Measurements from ENCODE around the gene TCF12.
"Not testable (repeated sequence)": the region's sequence is repeated elsewhere in the genome, so short reads cannot be mapped to it uniquely, and the experiment has no call there.

Gene TCF12

GRCh38 chr15:57160823-57161560 lies 242.5 kb downstream of the TCF12 start:
- Histone ChIP-seq H3K27me3 (ENCODE audit: low read depth, low read length) (no peaks in the 10 kb centered on the region), H3K9me3 (ENCODE audit: control insufficient read depth in 1 of 2, low read length in 2 of 2) (no peaks in the 10 kb centered on the region), H3K4me3 (ENCODE audit: low read depth in 1 of 2, low read length in 2 of 2) (no peak overlapping the region), H3K27ac (ENCODE audit: low read length) (no peak overlapping the region), H3K4me1 (ENCODE audit: control insufficient read depth in 1 of 2, insufficient read depth in 2 of 2, low read length in 2 of 2) (peaks cover 0 to 19% of the 10 kb centered on the region in 2 donors), H3K36me3 (ENCODE audit: control insufficient read depth in 1 of 2, insufficient read depth in 2 of 2, low read length in 2 of 2) (no peaks in the 10 kb centered on the region)

- H3K36me3 ChIP-seq (ENCODE audit: control insufficient read depth in 1 of 2, insufficient read depth in 2 of 2, low read length in 2 of 2); H3K4me1 ChIP-seq (ENCODE audit: control insufficient read depth in 1 of 2, insufficient read depth in 2 of 2, low read length in 2 of 2): not testable (repeated sequence)
Measured at GRCh38 chr15:57164251-57164650, 245.8 kb downstream of the TCF12 start.

DNA sequence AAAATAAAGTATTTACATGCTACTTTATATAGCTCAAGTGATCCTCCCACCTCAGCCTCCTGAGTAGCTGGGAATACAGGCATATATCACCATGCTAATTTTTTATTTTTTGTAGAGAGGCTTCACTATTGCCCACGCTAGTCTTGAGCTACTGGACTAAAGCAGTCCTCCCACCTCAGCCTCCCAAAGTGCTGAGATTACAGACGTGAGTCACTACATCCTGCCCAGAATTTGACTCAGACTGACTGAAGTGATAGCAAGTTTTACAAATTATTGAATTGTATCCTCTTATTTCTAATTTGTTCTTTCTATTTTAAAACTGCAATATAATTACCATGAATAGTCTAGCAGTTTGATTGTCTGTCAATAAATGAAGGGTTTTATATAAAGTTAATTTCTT lies 247.5 kb downstream of the TCF12 start:
- Histone ChIP-seq H3K4me3 (ENCODE audit: low read depth in 1 of 2, low read length in 2 of 2) (no peak overlapping the region), H3K9me3 (ENCODE audit: control insufficient read depth in 1 of 2, low read length in 2 of 2) (no peaks in the 10 kb centered on the region), H3K27ac (ENCODE audit: low read length) (no peak overlapping the region), H3K27me3 (ENCODE audit: low read depth, low read length) (no peaks in the 10 kb centered on the region), H3K36me3 (ENCODE audit: control insufficient read depth in 1 of 2, insufficient read depth in 2 of 2, low read length in 2 of 2) (peaks cover 7 to 8% of the 10 kb centered on the region in 2 donors), H3K4me1 (ENCODE audit: control insufficient read depth in 1 of 2, insufficient read depth in 2 of 2, low read length in 2 of 2) (no peaks in the 10 kb centered on the region)

More at GRCh38 chr15:57164251-57164650, 245.8 kb downstream of the TCF12 start:
- not testable (repeated sequence) for H3K27me3 ChIP-seq (ENCODE audit: low read depth, low read length); H3K27ac ChIP-seq (ENCODE audit: low read length); H3K9me3 ChIP-seq (ENCODE audit: control insufficient read depth in 1 of 2, low read length in 2 of 2); H3K4me3 ChIP-seq (ENCODE audit: low read depth in 1 of 2, low read length in 2 of 2)

DNA sequence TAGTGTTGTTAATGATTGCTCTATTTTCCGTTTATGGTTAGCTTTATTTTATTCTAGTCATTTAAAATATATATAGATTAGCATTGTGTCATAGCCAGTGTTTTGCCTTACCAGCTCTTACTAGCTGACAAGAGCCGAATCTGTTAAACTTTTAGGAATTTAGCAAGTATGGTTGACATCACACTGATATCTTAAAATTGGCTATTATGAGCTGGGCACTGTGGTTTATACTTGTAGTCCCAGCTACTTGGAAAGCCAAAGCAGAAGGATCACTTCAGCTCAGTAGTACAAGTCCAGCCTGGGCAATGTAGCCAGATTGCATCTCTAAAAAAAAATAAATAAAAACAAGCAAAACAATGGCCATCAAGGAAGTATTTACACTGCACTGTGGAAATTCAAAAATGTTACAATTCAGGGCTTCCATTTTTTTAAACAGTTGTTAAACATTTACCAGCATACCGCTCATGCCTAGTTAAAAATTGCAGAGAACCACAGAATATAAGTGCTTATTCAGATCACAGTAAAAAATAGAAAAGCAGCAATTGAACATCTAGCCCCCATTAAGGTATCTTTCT lies 249.5 kb downstream of the TCF12 start:
- Histone ChIP-seq H3K4me1 (ENCODE audit: control insufficient read depth in 1 of 2, insufficient read depth in 2 of 2, low read length in 2 of 2) (no peaks in the 10 kb centered on the region), H3K27ac (ENCODE audit: low read length) (no peak overlapping the region), H3K27me3 (ENCODE audit: low read depth, low read length) (no peaks in the 10 kb centered on the region), H3K36me3 (ENCODE audit: control insufficient read depth in 1 of 2, insufficient read depth in 2 of 2, low read length in 2 of 2) (peaks cover 7 to 8% of the 10 kb centered on the region in 2 donors), H3K9me3 (ENCODE audit: control insufficient read depth in 1 of 2, low read length in 2 of 2) (no peaks in the 10 kb centered on the region), H3K4me3 (ENCODE audit: low read depth in 1 of 2, low read length in 2 of 2) (no peak overlapping the region)

DNA sequence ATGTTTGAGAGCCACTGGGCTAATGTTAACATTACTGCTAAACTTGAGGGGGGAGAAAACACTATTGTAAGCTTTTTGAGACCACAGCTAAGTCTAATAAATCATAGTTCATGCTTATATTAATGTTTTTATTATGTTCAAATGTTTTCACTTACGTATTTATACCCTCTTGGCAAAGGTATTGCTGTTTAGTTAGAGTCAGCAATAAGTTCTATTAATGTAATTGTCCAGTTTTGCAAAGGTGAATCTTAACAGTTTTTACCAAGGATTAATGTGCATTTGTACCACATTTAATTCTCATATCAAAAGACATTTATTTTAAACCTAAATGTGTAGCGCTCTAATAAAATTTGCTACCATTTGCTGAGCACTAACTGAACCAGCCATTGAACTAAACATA lies 251.2 kb downstream of the TCF12 start:
- no peaks in the 10 kb centered on the region for H3K9me3 ChIP-seq (ENCODE audit: control insufficient read depth in 1 of 2, low read length in 2 of 2)
- H3K27ac ChIP-seq (ENCODE audit: low read length), result no peak overlapping the region
- no peak overlapping the region for H3K4me3 ChIP-seq (ENCODE audit: low read depth in 1 of 2, low read length in 2 of 2)
- H3K36me3 ChIP-seq (ENCODE audit: control insufficient read depth in 1 of 2, insufficient read depth in 2 of 2, low read length in 2 of 2), result peaks cover 7 to 8% of the 10 kb centered on the region in 2 donors
- H3K4me1 ChIP-seq (ENCODE audit: control insufficient read depth in 1 of 2, insufficient read depth in 2 of 2, low read length in 2 of 2), result no peaks in the 10 kb centered on the region
- H3K27me3 ChIP-seq (ENCODE audit: low read depth, low read length), result no peaks in the 10 kb centered on the region

DNA sequence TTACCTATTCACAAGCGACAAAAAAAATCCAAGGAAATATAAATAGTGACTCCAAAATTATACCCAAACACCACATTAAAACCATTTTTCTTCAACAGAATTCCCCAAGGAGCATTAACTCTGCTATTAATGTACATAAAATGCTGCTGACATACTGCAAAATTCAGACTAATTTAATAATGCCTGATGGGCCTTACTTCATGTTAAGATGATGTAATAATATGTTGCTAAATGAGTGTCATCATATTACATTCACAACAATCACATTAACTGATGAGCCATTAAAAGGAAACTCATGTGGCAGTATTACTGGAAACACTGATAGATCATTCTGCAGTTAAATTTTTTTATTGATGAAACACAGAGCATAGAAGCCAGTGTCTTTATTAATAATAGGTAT lies 253.0 kb downstream of the TCF12 start:
- no peaks in the 10 kb centered on the region for H3K9me3 ChIP-seq (ENCODE audit: control insufficient read depth in 1 of 2, low read length in 2 of 2)
- H3K4me3 ChIP-seq (ENCODE audit: low read depth in 1 of 2, low read length in 2 of 2), result no peak overlapping the region
- no peak overlapping the region for H3K27ac ChIP-seq (ENCODE audit: low read length)
- H3K4me1 ChIP-seq (ENCODE audit: control insufficient read depth in 1 of 2, insufficient read depth in 2 of 2, low read length in 2 of 2), result no peaks in the 10 kb centered on the region
- H3K36me3 ChIP-seq (ENCODE audit: control insufficient read depth in 1 of 2, insufficient read depth in 2 of 2, low read length in 2 of 2), result peaks cover 7 to 8% of the 10 kb centered on the region in 2 donors
- no peaks in the 10 kb centered on the region for H3K27me3 ChIP-seq (ENCODE audit: low read depth, low read length)

- Histone ChIP-seq H3K4me3 (ENCODE audit: low read depth in 1 of 2, low read length in 2 of 2) (no peak overlapping the region), H3K27me3 (ENCODE audit: low read depth, low read length) (no peaks in the 10 kb centered on the region), H3K9me3 (ENCODE audit: control insufficient read depth in 1 of 2, low read length in 2 of 2) (no peaks in the 10 kb centered on the region), H3K36me3 (ENCODE audit: control insufficient read depth in 1 of 2, insufficient read depth in 2 of 2, low read length in 2 of 2) (peaks cover 0 to 3% of the 10 kb centered on the region in 2 donors), H3K4me1 (ENCODE audit: control insufficient read depth in 1 of 2, insufficient read depth in 2 of 2, low read length in 2 of 2) (no peaks in the 10 kb centered on the region), H3K27ac (ENCODE audit: low read length) (no peak overlapping the region)
Measured at GRCh38 chr15:57172925-57173324, 254.5 kb downstream of the TCF12 start.

- Histone ChIP-seq H3K27me3 (ENCODE audit: low read depth, low read length) (no peaks in the 10 kb centered on the region), H3K36me3 (ENCODE audit: control insufficient read depth in 1 of 2, insufficient read depth in 2 of 2, low read length in 2 of 2) (no peaks in the 10 kb centered on the region), H3K4me3 (ENCODE audit: low read depth in 1 of 2, low read length in 2 of 2) (no peak overlapping the region), H3K4me1 (ENCODE audit: control insufficient read depth in 1 of 2, insufficient read depth in 2 of 2, low read length in 2 of 2) (peaks cover 12 to 14% of the 10 kb centered on the region in 2 donors), H3K9me3 (ENCODE audit: control insufficient read depth in 1 of 2, low read length in 2 of 2) (no peaks in the 10 kb centered on the region), H3K27ac (ENCODE audit: low read length) (no peak overlapping the region)
Measured at GRCh38 chr15:57183041-57183440, 264.6 kb downstream of the TCF12 start.

- Histone ChIP-seq H3K4me1 (ENCODE audit: control insufficient read depth in 1 of 2, insufficient read depth in 2 of 2, low read length in 2 of 2) (peaks cover 12 to 14% of the 10 kb centered on the region in 2 donors), H3K9me3 (ENCODE audit: control insufficient read depth in 1 of 2, low read length in 2 of 2) (no peaks in the 10 kb centered on the region), H3K27me3 (ENCODE audit: low read depth, low read length) (no peaks in the 10 kb centered on the region), H3K4me3 (ENCODE audit: low read depth in 1 of 2, low read length in 2 of 2) (no peak overlapping the region), H3K36me3 (ENCODE audit: control insufficient read depth in 1 of 2, insufficient read depth in 2 of 2, low read length in 2 of 2) (no peaks in the 10 kb centered on the region), H3K27ac (ENCODE audit: low read length) (no peak overlapping the region)
Measured at GRCh38 chr15:57183614-57184344, 265.3 kb downstream of the TCF12 start.

- Histone ChIP-seq H3K27me3 (ENCODE audit: low read depth, low read length) (no peaks in the 10 kb centered on the region), H3K4me1 (ENCODE audit: control insufficient read depth in 1 of 2, insufficient read depth in 2 of 2, low read length in 2 of 2) (peaks cover 12 to 14% of the 10 kb centered on the region in 2 donors), H3K9me3 (ENCODE audit: control insufficient read depth in 1 of 2, low read length in 2 of 2) (no peaks in the 10 kb centered on the region), H3K4me3 (ENCODE audit: low read depth in 1 of 2, low read length in 2 of 2) (no peak overlapping the region), H3K27ac (ENCODE audit: low read length) (no peak overlapping the region), H3K36me3 (ENCODE audit: control insufficient read depth in 1 of 2, insufficient read depth in 2 of 2, low read length in 2 of 2) (no peaks in the 10 kb centered on the region)
Measured at GRCh38 chr15:57184502-57184901, 266.1 kb downstream of the TCF12 start.

GRCh38 chr15:57185507-57186074 lies 267.1 kb downstream of the TCF12 start:
- Histone ChIP-seq H3K36me3 (ENCODE audit: control insufficient read depth in 1 of 2, insufficient read depth in 2 of 2, low read length in 2 of 2) (no peaks in the 10 kb centered on the region), H3K27ac (ENCODE audit: low read length) (no peak overlapping the region), H3K9me3 (ENCODE audit: control insufficient read depth in 1 of 2, low read length in 2 of 2) (no peaks in the 10 kb centered on the region), H3K27me3 (ENCODE audit: low read depth, low read length) (no peaks in the 10 kb centered on the region), H3K4me1 (ENCODE audit: control insufficient read depth in 1 of 2, insufficient read depth in 2 of 2, low read length in 2 of 2) (peaks cover 12 to 14% of the 10 kb centered on the region in 2 donors), H3K4me3 (ENCODE audit: low read depth in 1 of 2, low read length in 2 of 2) (no peak overlapping the region)

All from muscle layer of duodenum (tissue), 2 donors.